Prostate gland (tissue), 2 donors: ENCODE data around the gene SHISAL1.

ENCODE experiments used
- CTCF ChIP-seq, 4 experiments: fragments of 200-600 bp in 2 of 4; fragments of 450-650 bp in 2 of 4; sonication (generic) in 2 of 4; IDR thresholded peaks; 1 replicate in 3 of 4; 2 replicates in 1 of 4; pipeline ENCODE4 v1.5.1; 2016 to 2019; ENCODE audit warnings: antibody characterized with exemption in 4 of 4, mild to moderate bottlenecking in 2 of 4, moderate library complexity in 2 of 4
- POLR2A ChIP-seq: fragments of 450-650 bp; IDR thresholded peaks from one replicate; pipeline ENCODE4 v1.6.1; 2016; ENCODE audit warnings: antibody characterized with exemption, mild to moderate bottlenecking
- POLR2AphosphoS5 ChIP-seq: sonication (generic); formaldehyde crosslinking; IDR thresholded peaks from one replicate; pipeline ENCODE4 v1.6.1; 2017; ENCODE audit warnings: antibody characterized with exemption

- no peak for TF ChIP-seq POLR2A
- no peak for TF ChIP-seq POLR2AphosphoS5
- TF ChIP-seq CTCF (IDR thresholded peaks at IDR 0.05), result no peak
These were observed 35.2 kb downstream of the SHISAL1 start for GRCh38 chr22:44277386-44278135.
